Mucosa of gallbladder (tissue), 1 donor: Measurements from ENCODE around the gene PPWD1. TPM values are rescaled to one million over a fixed set of nuclear protein-coding genes. Genes with fewer than 3 reads are reported as not detected.
"Not testable (repeated sequence)": the region's sequence is repeated elsewhere in the genome, so short reads cannot be mapped to it uniquely, and the experiment has no call there.

Source experiments
- DNase-seq: peaks from one replicate; pipeline ENCODE4 v3.0.0-alpha.2; 2020; ENCODE audit warnings: low spot score
- total RNA-seq: library from RNA; stranded (reverse); gene quantifications from one replicate; pipeline ENCODE4 v1.2.1, GENCODE V29; 2021
- donor health status: DM: no; HTN: no; CAD: no.

Gene PPWD1
- 30.5 TPM for total RNA-seq

DNA sequence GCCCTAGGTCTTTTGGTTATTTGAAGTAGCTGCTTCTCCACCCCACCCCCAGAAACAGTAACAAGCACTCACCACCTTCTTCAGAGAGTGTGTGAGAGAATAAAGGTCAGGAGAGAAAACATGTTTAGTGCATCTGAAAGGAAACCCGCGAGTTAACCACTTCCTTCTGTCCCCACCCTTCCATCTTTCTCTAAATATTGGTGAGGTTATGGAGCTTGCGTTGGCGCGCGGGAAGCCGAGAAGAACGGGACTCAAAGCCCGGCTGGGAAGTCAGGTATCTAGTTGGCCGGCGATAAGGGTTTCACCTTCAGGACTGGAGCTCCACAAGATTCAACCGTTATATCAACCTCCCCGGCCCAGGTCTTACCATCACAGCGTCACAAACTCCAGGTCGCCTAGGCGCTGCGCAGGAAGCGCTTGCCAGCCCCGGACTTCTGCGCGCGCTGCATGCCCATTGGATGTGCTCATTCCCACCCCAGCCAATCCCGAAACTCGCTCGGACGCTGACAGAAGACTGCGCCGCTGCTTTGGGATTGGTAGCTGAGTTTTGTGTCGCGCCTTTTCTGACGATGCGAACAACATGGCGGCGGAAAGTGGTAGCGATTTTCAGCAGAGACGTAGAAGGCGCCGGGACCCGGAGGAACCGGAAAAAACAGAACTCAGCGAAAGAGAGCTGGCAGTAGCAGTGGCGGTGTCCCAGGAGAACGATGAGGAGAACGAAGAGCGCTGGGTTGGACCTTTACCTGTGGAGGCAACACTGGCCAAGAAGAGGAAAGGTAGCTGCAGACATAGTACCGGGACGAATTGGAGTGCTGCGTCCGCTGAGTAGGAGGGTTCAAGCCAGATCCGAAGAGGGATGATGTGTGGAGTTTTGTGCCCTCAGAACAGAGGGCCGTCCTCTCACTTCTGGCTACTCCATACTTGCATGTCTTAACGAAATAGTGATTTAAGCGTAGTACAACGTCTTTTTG, at the start of gene PPWD1, which contains the start of gene CENPK:
Gene PPWD1 (plus strand): TSS at position 566 of the 971 bp plus-strand sequence. CDS start 15 bp downstream, at position 581.
Gene CENPK (minus strand): TSS at position 438 of the 971 bp plus-strand sequence. CDS start 8,261 bp downstream, outside the sequence.
- DNase-seq, result peak; percentile 96

DNA sequence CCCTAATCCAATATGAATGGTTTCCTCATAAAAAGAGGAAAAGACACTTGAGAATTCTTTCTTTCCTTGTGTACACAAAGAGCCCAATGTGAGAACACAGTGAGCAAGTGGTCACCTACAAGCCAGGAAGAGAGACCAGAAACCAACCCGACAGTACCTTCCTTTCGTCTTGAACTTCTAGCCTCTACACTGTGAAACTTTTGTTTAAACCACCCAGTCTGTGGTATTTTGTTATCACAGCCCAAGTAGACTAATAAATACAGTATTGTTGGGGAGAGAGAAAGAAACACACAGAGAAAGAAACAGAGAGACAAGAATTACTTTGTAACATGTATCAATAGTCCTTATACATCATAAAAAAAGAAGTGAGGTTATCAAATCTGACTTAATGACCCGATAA, 37.4 kb upstream of the PPWD1 start:
- DNase-seq, result no peak

DNA sequence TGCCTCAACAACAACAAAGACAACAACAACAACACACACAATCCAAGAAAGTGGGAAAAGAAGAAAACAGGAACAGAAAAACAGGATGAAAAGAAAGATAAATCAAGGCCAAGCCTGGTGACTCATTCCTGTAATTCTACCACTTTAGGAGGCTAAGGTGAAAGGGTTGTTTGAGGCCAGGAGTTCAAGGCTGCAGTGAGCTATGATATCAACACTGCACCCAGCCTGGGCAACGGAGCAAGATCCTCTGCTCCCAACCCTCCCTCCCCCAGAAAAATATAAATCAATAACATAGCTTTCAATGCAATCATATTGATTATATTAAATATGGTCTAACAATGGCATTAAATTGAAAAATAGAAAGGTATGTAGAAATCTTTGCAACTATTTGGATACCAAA, 32.2 kb upstream of the PPWD1 start:
- DNase-seq, result no peak

DNA sequence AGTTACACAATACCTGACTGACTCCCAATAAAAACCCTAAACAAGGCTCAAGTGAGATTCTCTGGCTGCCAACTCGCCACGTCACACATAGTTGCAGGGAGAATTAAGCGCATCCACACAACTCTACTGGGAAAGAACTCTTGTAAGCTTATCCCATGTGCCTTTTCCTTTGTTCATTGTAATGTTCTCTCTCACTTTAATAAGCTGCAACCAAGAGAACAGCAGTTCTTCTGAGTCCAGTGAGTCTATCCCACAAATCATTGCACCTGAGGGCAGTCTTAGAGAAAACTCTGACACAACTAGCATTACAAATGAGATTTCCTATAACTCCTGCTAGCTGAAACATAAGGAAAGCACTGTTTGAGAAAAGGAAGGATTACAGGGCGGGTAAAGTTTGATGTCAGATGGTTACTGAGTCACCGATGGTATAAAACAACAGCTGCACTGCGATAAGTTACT, 27.5 kb upstream of the PPWD1 start:
- no peak for DNase-seq

DNA sequence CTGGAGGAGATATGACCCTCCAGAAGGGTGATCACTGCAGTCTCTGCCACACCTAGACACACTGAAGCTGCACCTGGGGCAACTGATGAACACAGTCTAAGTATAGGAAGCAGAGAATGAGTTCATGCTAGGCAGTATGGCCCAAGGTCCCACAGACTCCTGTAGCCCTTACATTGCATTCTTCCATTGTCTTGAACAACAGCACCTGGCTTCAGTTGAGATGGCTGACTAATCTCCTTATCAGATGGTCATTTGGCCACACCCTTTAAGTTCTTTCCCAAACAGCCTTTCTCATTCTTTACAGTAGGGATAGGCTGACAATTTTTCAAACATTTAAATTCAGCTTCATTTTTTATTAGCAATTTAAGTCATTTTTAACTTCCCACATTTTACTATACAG, 23.3 kb upstream of the PPWD1 start:
- DNase-seq, result no peak

DNA sequence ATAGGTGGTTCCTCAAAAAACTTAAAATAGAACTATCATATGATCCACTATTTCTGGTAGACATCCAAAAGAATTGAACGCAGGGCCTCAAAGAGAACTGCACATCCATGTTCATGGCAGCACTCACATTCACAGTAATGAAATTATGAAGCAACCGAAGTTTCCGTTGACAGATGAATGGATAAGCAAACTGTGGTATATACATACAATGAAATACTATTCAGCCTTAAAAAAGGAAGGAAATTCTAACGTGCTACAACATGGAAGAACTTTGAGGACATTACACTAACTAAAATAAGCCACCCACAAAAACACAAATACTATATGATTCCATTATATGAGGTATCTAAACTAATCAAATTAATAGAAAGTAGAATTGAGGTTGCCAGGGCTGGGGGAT, 18.6 kb upstream of the PPWD1 start:
- no peak for DNase-seq

DNA sequence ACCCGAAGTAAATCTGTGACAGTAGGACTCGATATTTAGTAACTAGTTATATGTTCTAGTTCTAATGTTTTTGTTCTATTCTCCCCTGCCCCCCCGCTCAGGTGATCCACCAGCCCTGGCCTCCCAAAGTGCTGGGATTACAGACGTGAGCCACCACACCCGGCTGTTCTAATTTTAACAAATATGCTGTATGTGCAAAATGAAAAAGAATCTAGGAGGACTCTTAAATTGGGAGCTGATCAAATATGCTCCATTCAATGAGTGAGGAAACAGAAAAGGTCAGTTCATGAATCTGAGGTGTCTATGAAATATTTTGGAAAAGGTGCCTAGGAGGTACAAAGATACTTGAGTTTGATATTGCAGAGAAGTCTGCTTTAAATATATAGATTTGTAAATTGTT, 17.0 kb upstream of the PPWD1 start:
- DNase-seq, result no peak

DNA sequence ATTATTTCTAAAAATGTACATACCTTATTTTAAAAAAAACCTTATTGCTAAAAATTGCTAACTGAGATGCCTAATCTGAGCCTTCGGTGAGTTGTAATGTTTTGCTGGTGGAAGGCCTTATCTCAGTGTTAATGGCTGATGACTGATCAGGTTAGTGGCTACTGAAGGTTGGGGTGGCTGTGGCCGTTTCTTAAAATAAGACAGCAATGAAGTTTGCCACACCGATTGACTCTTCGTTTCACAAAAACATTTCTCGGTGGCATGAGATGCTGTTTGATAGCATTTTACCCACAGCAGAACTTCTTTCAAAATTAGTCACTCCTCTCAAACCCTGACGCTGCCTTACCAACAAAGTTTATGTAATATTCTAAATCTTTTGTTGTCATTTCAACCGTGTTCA, 14.8 kb upstream of the PPWD1 start:
- no peak for DNase-seq

DNA sequence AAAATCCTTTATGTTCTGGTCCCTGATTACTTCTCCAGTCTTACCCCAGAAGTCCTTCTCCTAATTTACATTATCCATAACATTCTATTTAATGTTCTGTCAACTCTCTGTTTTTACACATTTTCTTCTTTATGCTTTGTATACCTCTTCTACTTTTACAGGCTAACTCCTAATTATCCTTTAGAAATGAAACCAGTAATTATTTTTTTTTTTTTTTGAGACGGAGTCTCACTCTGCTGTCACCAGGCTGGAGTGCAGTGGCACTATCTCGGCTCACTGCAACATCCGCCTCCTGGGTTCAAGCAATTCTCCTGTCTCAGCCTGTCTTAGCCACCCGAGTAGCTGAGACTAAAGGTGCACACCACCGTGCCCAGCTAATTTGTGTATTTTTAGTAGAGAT, 9.2 kb upstream of the PPWD1 start:
- no peak for DNase-seq

DNA sequence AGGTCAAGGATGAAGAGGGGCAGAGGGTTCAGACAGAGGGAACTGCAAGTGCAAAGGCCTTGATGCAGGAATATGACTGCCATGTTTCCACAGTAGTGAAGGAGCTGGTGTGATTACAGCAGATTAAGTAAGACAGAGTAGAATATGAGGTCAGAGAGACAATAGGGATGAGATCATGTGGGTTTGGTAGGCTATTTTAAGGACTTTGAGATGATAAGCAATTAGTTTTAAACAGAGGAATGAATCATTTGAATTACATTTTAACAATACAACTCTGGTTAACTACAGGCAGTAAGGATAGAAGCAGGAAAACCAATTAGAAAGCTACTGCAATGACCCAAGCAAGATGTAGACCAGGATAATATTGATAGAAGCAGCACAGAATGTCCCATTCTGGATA, 7.8 kb upstream of the PPWD1 start:
- no peak for DNase-seq

DNA sequence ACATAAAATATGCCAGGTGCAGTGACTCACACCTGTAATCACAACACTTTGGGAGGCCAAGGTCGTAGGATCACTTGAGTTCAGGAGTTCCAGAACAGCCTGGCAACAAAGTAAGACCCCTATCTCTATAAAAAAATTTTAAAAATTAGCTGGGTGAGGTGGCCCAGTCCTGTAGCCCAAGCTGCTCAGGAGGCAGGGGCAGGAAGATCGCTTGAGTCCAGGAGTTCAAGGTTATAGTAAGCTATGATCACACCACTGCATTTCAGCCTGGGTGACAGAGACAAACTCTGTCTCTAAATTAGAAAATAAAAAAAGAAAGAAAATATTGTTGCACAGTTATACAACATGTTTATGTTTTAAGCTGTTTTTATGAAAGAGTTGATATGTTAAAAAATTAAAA, 6.9 kb upstream of the PPWD1 start:
- no peak for DNase-seq

DNA sequence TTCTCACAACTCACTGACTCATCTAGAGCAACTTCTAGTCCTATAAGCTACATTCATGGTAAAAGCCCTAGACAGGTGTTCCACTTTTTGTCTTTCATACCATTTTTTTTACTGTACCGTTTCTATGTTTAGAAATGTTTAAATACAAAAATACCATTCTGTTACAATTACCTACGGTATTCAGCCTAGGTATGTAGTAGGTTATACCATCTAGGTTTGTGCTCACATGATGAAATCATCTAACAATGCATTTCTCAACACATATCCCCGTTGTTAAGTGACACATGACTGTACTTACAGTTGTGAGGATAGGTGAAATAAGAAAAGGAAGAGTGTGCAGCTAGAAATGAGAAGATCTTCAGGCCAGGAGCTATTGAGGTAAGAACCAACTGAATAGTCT, 6.4 kb upstream of the PPWD1 start:
- DNase-seq, result no peak

DNA sequence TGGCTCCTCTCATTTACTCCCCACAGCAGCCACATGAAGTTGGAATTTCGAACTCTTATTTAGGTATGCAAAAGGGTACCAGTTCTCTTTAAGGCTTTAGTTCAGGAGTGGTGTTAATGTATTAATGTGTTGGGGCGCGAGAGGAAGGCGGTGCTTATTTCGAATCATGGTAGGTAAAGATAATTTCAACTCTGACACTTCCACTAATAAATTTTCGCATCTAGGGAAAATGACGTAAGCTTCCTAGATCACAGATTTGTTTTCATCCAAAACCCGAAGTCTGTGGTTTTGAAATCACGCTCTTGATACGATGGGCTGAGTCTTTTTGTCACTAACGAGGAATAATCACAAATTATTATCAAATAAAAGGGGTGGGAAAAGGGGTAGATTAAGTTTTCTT, 681 bp downstream of the PPWD1 start:
- DNase-seq, result no peak

DNA sequence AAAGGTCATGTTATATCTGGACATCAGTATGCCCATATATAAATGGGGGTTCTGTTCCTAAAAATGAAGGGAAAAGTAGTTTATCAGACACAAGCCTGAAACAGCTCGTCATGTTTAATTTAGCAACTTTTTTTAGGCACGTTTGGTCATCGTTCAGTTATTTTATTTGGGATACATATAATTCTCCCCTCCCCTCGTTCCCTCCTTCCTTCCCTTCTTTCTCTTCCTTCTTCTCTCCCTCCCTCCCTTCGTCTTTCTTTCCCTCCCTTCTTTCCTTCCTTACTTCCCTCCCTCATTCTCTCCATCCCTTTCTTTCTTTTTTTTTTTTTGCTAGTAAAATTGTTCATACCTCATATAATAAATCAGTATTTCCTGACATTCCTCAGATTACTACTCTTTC, 3.4 kb downstream of the PPWD1 start:
- DNase-seq, result no peak

DNA sequence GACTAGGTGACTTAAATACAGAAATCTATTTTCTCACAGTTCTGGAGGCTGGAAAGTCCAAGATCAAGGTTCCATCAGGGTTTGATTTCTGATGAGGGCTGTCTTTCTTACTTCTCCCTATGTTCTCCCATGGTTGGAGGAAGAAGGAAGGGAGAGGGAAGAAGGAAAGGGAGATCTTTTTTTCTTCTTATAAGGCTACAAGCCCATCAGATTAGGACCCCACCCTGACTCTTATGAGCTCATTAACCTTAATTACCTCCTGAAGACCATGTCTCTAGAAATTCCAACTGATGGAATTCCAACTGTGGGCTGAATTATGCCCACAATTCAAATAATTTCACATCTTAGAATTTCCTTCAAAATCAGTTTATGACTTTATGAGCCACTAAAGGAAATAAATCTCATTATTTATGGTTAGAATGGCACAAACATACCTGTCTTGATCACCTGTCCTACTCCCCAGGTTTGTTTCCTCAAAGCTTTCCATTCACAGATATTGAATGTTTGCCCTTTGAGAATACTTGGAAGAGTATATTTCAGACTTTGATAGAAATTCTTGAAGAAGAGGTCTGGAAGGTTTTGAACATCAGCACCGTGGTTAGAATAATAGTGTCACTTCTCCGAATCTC, 7.6 kb downstream of the PPWD1 start:
- no peak for DNase-seq

DNA sequence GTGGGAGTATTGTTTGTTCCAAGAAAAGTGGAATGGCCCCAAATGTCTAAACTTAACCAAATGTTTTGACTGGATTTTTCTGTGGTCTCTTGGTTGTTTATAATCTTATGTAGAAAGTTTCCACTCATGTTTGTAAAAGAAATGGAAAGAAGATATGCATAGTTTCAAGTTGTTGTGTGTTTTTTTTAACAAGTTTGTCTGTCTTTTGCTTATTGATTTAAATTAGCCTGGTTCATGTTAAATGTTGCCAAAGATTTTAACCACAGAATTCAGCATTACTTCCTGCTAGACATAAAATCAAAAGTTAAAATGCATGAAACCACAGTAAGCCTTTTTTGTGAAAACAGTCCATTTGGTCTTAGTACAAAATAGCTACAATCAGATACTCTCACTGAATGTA, 14.0 kb downstream of the PPWD1 start:
- DNase-seq, result no peak

DNA sequence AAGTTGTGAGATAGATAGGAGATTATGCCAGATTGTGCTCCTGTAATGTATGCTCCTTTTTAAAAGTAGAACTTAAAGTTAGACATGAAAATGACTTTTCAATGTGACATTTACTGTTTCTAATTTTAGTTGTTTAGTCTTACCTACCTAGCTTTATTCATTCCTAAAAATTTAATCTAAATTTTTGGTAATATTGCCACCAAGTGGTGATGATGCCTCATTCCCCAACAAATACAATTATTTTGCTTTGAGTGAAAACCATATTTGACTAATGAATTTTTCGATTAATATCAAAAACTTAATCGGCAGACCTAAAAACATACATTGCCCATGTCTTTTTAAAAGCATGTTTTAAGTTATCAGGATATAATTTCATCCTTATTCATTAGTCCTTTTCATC, 25.6 kb downstream of the PPWD1 start:
- no peak for DNase-seq

DNA sequence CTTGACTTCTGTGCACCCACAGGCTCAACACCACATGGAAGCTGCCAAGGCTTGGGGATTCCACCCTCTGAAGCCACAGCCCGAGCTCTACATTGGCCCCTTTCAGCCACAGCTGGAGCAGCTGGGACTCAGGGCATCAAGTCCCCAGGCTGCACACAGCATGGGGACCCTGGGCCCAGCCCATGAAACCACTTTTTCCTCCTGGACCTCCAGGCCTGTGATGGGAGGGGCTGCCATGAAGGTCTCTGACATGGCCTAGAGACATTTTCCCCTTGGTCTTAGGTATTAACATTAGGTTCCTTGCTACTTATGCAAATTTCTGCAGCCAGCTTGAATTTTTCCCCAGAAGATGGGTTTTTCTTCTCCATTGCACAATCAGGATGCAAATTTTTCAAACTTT, 38.7 kb downstream of the PPWD1 start:
- DNase-seq, result not testable (repeated sequence)

DNA sequence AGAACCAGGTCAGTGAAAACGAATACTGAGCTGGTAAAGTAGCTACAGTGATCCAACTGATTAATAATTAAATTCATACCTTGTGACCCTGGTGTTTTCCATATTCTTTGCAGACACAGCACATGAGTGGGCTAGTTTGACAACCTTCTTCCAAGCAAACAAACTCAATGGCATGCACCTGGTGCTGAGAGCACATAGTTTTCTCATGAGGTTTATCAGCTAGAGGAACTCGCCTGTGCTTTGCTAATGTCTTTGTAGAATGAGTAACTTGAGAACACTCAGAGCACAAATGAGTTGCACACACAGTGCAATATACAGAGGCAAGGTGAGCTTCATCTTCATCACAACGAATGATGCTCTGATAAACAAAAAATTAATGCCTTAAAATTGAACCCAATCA, 48.4 kb downstream of the PPWD1 start:
- peak; percentile 73 for DNase-seq

DNA sequence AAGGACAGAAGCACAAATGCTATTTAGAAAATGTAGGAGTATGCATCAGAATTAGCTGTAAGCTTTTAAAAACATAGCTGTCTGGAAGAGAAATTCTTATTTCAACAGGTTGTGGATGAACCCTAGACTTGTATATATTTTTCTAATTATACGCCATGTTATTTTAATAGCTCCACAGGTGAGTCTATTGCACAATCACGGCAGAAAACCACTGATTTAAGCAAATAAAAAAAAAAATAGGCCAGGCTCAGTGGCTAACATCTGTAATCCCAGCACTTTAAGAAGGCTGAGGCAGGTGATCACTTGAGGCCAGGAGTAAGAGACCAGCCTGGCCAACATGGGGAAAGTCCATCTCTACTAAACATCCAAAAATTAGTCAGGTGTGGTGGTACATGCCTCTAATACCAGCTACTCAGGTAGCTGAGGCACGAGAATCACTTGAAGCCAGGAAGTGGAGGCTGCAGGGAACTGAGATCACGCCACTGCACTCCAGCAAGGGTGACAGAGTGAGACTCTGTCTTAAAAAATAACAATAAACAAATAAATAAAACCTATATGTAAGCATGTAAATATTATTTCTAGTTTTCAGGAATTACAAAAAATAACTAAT, 49.3 kb downstream of the PPWD1 start:
- DNase-seq, result no peak

DNA sequence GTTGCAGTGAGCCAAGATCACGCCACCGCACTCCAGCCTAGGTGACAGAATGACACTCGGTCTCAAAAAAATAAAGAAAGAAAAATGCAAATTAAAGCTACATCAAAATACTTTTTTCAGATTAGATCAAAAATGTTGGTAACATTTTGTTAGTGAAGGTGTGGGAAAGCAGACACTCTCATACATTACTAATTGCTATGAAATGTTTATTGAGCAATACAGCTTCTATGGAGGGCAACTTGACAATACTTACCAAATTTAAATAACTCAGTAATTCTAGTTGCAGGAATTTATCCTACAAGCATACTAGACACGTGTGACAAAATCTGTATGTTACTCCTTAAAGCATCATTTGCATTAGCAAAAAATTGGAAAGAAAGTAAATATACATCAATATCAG, 56.9 kb downstream of the PPWD1 start:
- no peak for DNase-seq

DNA sequence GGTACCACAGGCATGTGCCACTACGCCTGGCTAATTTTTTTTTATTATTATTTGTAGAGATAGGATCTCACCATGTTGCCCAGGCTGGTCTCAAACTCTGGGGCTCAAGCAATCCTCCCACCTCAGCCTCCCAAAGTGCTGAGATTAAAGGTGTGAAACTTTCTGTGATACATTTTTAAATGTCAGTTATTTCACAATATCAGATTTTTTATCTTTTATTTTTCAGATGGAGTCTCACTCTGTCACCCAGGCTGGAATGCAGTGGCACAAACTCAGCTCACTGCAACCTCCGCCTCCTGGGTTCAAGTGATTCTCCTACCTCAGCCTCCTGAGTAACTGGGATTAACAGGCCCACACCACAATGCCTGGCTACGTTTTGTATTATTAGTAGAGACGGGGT, 58.9 kb downstream of the PPWD1 start:
- not testable (repeated sequence) for DNase-seq

DNA sequence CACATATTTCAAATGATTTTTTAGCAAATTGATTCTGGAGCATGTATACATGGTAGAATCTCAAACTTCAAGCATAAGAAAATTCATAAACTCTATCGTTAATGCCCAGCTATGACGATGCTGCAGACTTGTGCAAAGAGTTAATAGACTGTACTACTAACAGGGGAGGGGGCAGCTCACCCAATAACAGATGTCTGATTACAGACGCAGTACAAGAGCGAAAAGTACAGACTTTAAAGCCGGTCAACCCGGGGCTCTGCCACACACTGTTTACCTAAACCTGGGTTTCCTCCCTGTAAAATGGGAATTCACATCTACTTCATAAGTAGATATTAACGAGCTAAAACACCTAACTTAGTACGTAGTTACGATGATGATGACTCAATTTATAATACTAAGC, 60.4 kb downstream of the PPWD1 start:
- DNase-seq, result no peak
